Neural cell (in vitro differentiated cells): Measurements from ENCODE around the gene FOCAD. TPM values are rescaled to one million over a fixed set of nuclear protein-coding genes. Genes with fewer than 3 reads are reported as not detected.

ENCODE experiments used
- H2AFZ ChIP-seq: fragments of 200-600, 300-800 bp; sonication (generic), shearing (Covaris generic); 2 replicates; pipeline ENCODE4 v1.6.0; 2014; ENCODE audit warnings: low read depth, mild to moderate bottlenecking, antibody characterized with exemption, low read length, moderate library complexity
- H3F3A ChIP-seq: fragments of 200-600 bp; shearing (Covaris generic); 2 replicates; pipeline ENCODE4 v1.6.1; 2016; ENCODE audit warnings: mild to moderate bottlenecking, moderate library complexity, mixed read lengths, antibody characterized with exemption, low read length; ENCODE audit not compliant: insufficient read depth, poor library complexity, severe bottlenecking
- H3K27ac ChIP-seq: fragments of 200-600, 300-800 bp; sonication (generic), shearing (Covaris generic); 2 replicates; pipeline ENCODE4 v1.5.1; 2014; ENCODE audit warnings: mild to moderate bottlenecking, low read length, moderate library complexity
- H3K27me3 ChIP-seq: fragments of 300-800, 200-600 bp; sonication (generic), shearing (Covaris generic); 2 replicates; pipeline ENCODE4 v1.6.0; 2014; ENCODE audit warnings: mild to moderate bottlenecking, low read depth, low read length, moderate library complexity; ENCODE audit not compliant: insufficient read depth
- H3K36me3 ChIP-seq: fragments of 300-800, 200-600 bp; sonication (generic), shearing (Covaris generic); 2 replicates; pipeline ENCODE4 v1.5.1; 2014; ENCODE audit warnings: mild to moderate bottlenecking, antibody characterized with exemption, low read length, moderate library complexity; ENCODE audit not compliant: insufficient read depth
- H3K4me2 ChIP-seq: fragments of 300-800, 200-600 bp; sonication (generic), shearing (Covaris generic); 2 replicates; pipeline ENCODE4 v1.6.0; 2014; ENCODE audit warnings: mild to moderate bottlenecking, low read length
- H3K4me3 ChIP-seq: fragments of 300-800, 200-600 bp; sonication (generic), shearing (Covaris generic); 2 replicates; pipeline ENCODE4 v1.5.1; 2014; ENCODE audit warnings: mild to moderate bottlenecking, low read length, moderate library complexity
- H3K79me2 ChIP-seq: fragments of 200-600 bp; shearing (Covaris generic); replicated peaks from 2 replicates; pipeline ENCODE4 v1.6.0; 2014; ENCODE audit warnings: mild to moderate bottlenecking, low read length, moderate library complexity; ENCODE audit not compliant: insufficient read depth
- H3K9ac ChIP-seq: fragments of 300-800, 200-600 bp; sonication (generic), shearing (Covaris generic); 2 replicates; pipeline ENCODE4 v1.6.1; 2016; ENCODE audit warnings: mild to moderate bottlenecking, low read length, mixed read lengths
- H3K9me2 ChIP-seq: fragments of 200-600 bp; shearing (Covaris generic); 2 replicates; pipeline ENCODE4 v1.6.1; 2016; ENCODE audit warnings: mild to moderate bottlenecking, low read length, mixed read lengths; ENCODE audit not compliant: insufficient read depth
- H3K9me3 ChIP-seq: fragments of 200-600, 300-800 bp; sonication (generic), shearing (Covaris generic); 2 replicates; pipeline ENCODE4 v1.6.1; 2016; ENCODE audit warnings: mild to moderate bottlenecking, mixed run types, low read length, moderate library complexity, mixed read lengths
- H4K20me1 ChIP-seq: fragments of 200-600 bp; shearing (Covaris generic); 2 replicates; pipeline ENCODE4 v1.6.1; 2016; ENCODE audit warnings: mild to moderate bottlenecking, mixed run types; ENCODE audit not compliant: insufficient read depth
- EP300 ChIP-seq: fragments of 450-650 bp; conservative IDR thresholded peaks from 2 replicates; pipeline ENCODE4 v1.6.1; 2014; ENCODE audit warnings: antibody characterized with exemption, mild to moderate bottlenecking, moderate library complexity; ENCODE audit not compliant: poor library complexity, severe bottlenecking
- EZH2 ChIP-seq: fragments of 200-600, 300-800 bp; shearing (Covaris generic), sonication (generic); IDR thresholded peaks from 2 replicates; pipeline ENCODE4 v1.6.1; 2014; ENCODE audit warnings: antibody characterized with exemption, low read length, borderline replicate concordance, mild to moderate bottlenecking; ENCODE audit not compliant: insufficient read depth, poor library complexity, severe bottlenecking
- MXI1 ChIP-seq: fragments of 450-650 bp; conservative IDR thresholded peaks from 2 replicates; pipeline ENCODE4 v1.6.1; 2014; ENCODE audit warnings: antibody characterized with exemption, mild to moderate bottlenecking; ENCODE audit not compliant: poor library complexity, severe bottlenecking
- POLR2AphosphoS5 ChIP-seq: IDR thresholded peaks from 2 replicates; pipeline ENCODE4 v1.6.1; 2012
- RAD21 ChIP-seq: fragments of 450-650 bp; conservative IDR thresholded peaks from 2 replicates; pipeline ENCODE4 v1.6.1; 2014; ENCODE audit warnings: antibody characterized with exemption, mild to moderate bottlenecking, moderate library complexity
- SMC3 ChIP-seq: fragments of 450-650 bp; conservative IDR thresholded peaks from 2 replicates; pipeline ENCODE4 v1.6.1; 2014; ENCODE audit warnings: antibody characterized with exemption, mild to moderate bottlenecking, moderate library complexity; ENCODE audit not compliant: poor library complexity
- TAF1 ChIP-seq: IDR thresholded peaks from 2 replicates; pipeline ENCODE4 v1.6.1; 2012; ENCODE audit warnings: low read depth
- polyA plus RNA-seq: library from polyadenylated mRNA; depleted of rRNA; stranded (reverse); fragments of >200 nt; gene quantifications from 2 replicates; pipeline ENCODE4 v1.2.3, GENCODE V29; 2014
- TF ChIP-seq, protein P1 (sequence below): fragments of 450-650 bp; IDR thresholded peaks from 2 replicates; pipeline ENCODE4 v1.5.1; 2014; ENCODE audit warnings: antibody characterized with exemption, mild to moderate bottlenecking, moderate library complexity; ENCODE audit not compliant: poor library complexity, severe bottlenecking
- TF ChIP-seq, protein P2 (sequence below): IDR thresholded peaks from 2 replicates; pipeline ENCODE4 v1.6.1; 2012; ENCODE audit warnings: borderline replicate concordance

The FOCAD gene
- polyA plus RNA-seq, 1 donor from 2014 or later, result 23.5 TPM

DNA sequence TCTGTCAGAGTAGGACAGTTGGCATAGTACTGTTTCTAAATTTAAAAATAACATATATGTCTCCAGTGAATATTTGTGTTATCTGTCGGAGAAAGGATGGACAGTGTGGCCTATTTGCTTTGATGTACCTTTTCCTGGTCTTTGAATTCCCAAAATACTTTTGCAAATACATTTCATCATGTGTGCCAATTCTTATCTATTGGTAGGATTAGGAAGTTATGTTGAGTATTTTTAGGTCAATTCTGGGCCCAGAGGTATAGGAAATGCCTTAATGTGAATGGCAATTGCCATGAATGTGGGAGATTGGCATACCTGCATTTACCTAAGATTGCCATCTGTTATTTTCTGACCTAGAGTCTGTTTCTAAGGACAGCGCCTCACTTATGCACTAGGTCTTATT, 5.8 kb downstream of the FOCAD start:
- Histone ChIP-seq H3F3A (no peaks in the 10 kb centered on the region), H3K36me3 (no peaks in the 10 kb centered on the region), H3K79me2 (peaks cover 13% of the 10 kb centered on the region), H3K9me3 (no peaks in the 10 kb centered on the region), H3K4me3 (no peak overlapping the region), H3K4me2 (no peak overlapping the region), H3K27me3 (no peaks in the 10 kb centered on the region), H4K20me1 (no peaks in the 10 kb centered on the region), H3K27ac (no peak overlapping the region), H3K9me2 (no peaks in the 10 kb centered on the region), H3K9ac (no peak overlapping the region), H2AFZ (no peak overlapping the region)
- TF ChIP-seq POLR2AphosphoS5, result no peak
- TF ChIP-seq RAD21, result no peak
- TF ChIP-seq, protein P1, sequence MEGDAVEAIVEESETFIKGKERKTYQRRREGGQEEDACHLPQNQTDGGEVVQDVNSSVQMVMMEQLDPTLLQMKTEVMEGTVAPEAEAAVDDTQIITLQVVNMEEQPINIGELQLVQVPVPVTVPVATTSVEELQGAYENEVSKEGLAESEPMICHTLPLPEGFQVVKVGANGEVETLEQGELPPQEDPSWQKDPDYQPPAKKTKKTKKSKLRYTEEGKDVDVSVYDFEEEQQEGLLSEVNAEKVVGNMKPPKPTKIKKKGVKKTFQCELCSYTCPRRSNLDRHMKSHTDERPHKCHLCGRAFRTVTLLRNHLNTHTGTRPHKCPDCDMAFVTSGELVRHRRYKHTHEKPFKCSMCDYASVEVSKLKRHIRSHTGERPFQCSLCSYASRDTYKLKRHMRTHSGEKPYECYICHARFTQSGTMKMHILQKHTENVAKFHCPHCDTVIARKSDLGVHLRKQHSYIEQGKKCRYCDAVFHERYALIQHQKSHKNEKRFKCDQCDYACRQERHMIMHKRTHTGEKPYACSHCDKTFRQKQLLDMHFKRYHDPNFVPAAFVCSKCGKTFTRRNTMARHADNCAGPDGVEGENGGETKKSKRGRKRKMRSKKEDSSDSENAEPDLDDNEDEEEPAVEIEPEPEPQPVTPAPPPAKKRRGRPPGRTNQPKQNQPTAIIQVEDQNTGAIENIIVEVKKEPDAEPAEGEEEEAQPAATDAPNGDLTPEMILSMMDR, result no peak
- TF ChIP-seq EP300, result no peak
- TF ChIP-seq, protein P2, sequence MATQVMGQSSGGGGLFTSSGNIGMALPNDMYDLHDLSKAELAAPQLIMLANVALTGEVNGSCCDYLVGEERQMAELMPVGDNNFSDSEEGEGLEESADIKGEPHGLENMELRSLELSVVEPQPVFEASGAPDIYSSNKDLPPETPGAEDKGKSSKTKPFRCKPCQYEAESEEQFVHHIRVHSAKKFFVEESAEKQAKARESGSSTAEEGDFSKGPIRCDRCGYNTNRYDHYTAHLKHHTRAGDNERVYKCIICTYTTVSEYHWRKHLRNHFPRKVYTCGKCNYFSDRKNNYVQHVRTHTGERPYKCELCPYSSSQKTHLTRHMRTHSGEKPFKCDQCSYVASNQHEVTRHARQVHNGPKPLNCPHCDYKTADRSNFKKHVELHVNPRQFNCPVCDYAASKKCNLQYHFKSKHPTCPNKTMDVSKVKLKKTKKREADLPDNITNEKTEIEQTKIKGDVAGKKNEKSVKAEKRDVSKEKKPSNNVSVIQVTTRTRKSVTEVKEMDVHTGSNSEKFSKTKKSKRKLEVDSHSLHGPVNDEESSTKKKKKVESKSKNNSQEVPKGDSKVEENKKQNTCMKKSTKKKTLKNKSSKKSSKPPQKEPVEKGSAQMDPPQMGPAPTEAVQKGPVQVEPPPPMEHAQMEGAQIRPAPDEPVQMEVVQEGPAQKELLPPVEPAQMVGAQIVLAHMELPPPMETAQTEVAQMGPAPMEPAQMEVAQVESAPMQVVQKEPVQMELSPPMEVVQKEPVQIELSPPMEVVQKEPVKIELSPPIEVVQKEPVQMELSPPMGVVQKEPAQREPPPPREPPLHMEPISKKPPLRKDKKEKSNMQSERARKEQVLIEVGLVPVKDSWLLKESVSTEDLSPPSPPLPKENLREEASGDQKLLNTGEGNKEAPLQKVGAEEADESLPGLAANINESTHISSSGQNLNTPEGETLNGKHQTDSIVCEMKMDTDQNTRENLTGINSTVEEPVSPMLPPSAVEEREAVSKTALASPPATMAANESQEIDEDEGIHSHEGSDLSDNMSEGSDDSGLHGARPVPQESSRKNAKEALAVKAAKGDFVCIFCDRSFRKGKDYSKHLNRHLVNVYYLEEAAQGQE, result no peak
- no peak for TF ChIP-seq EZH2
- TF ChIP-seq SMC3, result no peak
- TF ChIP-seq MXI1, result no peak
- no peak for TF ChIP-seq TAF1

DNA sequence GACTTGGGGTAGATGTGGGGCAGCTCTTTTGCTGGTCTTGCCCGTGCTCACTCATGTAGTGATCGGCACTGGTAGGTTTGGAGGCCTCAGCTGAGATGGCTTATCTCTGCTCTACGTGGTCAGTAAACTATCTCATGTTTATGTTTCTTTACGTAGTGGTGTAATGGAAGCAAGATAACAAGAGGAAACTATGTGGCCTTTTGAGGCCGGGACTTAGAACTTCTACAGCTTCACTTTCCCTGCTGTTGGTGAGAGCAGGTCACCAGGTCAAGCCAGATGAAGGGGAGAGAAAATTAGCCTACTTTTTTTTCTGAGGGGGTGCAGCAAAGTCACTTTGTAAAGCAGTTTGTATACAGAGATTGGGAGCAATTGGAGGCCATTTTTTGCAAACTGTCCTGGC, 8.5 kb downstream of the FOCAD start:
- no peaks in the 10 kb centered on the region for H3K27me3 ChIP-seq
- no peak overlapping the region for H3K4me2 ChIP-seq
- no peaks in the 10 kb centered on the region for H3K9me2 ChIP-seq
- H3K36me3 ChIP-seq, result no peaks in the 10 kb centered on the region
- H3K9ac ChIP-seq, result no peak overlapping the region
- TF ChIP-seq, protein P1, result no peak
- TF ChIP-seq MXI1, result no peak
- no peak for TF ChIP-seq POLR2AphosphoS5
- TF ChIP-seq EZH2, result no peak
- no peak for TF ChIP-seq SMC3
- no peak for TF ChIP-seq TAF1
- TF ChIP-seq EP300, result no peak
- no peak for TF ChIP-seq RAD21
- TF ChIP-seq, protein P2, result no peak
- no peak overlapping the region for H3K4me3 ChIP-seq
- no peaks in the 10 kb centered on the region for H3F3A ChIP-seq
- peaks cover 3% of the 10 kb centered on the region for H3K79me2 ChIP-seq
- H4K20me1 ChIP-seq, result no peaks in the 10 kb centered on the region
- no peak overlapping the region for H3K27ac ChIP-seq
- H2AFZ ChIP-seq, result no peak overlapping the region
- no peaks in the 10 kb centered on the region for H3K9me3 ChIP-seq
